ENCODE measurements around the gene SPACDR.
"Not testable (repeated sequence)": the region's sequence is repeated elsewhere in the genome, so short reads cannot be mapped to it uniquely, and the experiment has no call there.

Gene SPACDR

GRCh38 chr7:100465702-100466311, 1.7 kb upstream of the SPACDR start:
- peak; percentile 76 for DNase-seq (ENCODE audit: low spot score)

GRCh38 chr7:100465299-100465698, 1.2 kb upstream of the SPACDR start:
- peak; percentile 41 for DNase-seq (ENCODE audit: low spot score)

- no peak for DNase-seq (ENCODE audit: low spot score)
Observed at GRCh38 chr7:100464791-100465190, 731 bp upstream of the SPACDR start.

DNA sequence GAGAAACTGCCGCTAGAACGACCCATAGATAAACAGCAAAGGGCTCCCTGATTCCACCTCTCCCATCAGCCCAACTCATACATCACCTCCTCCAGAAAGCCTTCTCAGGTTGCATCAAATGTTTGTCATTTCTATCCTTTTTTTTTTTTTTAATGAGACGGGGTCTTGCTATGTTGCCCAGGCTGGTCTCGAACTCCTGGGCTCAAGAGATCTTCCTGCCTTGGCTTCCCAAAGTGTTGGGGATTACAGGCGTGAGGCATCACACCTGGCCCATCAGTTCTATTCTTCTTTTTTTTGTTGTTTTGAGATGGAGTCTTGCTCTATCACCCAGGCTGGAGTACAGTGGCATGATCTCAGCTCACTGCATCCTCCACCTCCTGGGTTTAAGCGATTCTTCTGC, 7.0 kb downstream of the SPACDR start:
- DNase-seq (ENCODE audit: low spot score) = no peak

DNA sequence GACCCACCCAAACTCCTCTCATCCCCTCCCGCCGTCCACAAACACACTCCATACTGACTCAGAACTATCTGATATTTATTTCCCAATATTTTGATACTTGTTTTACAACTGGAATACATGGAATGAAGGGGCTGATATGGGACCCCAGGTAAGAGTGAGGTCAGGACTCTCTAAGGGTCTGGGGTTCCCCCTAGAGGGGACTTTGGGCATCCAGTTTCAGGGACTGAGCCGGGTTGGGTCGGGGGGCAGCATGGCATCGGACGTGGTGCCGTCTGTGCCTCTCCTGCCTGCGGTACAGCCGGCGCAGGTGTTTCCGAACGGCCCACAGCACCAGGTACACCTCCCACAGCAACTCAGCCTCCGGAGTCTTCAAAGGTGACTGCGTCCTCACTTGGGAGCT, 7.5 kb downstream of the SPACDR start:
- DNase-seq (ENCODE audit: low spot score) = no peak

DNA sequence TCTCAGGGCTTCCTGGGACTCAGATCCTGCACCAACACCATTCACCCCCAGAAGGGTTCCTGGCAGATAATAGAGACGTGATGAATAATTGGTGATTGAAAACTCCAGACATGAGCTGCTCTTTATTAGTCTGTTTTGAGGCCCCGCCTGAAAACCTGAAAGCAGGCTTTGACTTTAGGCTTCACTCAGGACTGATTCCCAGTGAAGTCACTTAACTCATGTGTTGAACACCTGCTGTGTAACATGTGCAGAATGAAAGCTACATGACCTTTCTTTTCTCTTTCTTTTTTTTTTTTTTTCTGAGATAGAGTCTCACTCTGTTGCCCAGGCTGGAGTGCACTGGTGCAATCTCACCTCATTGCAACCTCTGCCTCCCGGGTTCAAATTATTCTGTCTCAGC, 8.9 kb downstream of the SPACDR start:
- no peak for DNase-seq (ENCODE audit: low spot score)

DNA sequence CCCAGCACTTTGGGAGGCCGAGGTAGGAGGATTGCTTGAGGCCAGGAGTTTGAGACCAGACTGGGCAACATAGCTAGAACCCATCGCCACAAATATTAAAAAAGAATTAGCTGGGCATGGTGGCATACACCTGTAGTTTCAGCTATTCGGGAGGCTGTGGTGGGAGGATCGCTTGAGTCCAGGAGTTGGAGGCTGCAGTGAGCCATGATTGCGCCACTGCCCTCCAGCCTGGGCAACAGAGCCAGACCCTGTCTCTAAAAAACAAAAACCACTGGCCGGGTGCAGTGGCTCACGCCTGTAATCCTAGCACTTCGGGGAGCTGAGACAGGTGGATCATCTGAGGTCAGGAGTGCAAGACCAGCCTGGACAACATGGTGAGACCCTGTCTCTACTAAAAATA, 10.2 kb downstream of the SPACDR start:
- not testable (repeated sequence) for DNase-seq (ENCODE audit: low spot score)

GRCh38 chr7:100452513-100452912, 11.5 kb downstream of the SPACDR start:
- DNase-seq (ENCODE audit: low spot score) = no peak

DNA sequence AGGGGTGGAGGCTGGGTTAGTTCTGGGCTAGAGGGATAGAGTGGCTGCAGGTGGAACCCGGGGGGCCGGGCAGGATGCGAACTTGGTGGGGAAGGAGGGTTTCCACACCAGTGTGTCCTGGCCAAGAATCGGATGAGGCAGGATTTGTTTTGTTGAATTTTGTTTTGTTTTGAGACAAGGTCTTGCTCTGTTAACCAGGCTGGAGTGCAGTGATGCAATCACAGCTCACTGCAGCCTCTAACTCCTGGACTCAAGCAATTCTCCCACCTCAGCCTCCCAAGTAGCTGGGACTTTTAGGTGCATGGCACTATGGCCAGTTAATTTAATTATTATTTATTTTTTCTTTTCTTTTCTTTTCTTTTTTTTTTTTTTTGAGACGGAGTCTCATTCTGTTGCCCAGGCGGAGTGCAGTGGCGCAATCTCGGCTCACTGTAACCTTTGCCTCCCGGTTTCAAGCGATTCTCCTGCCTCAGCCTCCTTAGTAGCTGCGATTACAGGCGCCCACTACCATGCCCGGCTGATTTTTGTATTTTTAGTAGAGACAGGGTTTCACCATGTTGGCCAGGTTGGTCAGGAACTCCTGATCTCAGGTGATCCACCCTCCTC, 14.8 kb downstream of the SPACDR start:
- no peak for DNase-seq (ENCODE audit: low spot score)

DNA sequence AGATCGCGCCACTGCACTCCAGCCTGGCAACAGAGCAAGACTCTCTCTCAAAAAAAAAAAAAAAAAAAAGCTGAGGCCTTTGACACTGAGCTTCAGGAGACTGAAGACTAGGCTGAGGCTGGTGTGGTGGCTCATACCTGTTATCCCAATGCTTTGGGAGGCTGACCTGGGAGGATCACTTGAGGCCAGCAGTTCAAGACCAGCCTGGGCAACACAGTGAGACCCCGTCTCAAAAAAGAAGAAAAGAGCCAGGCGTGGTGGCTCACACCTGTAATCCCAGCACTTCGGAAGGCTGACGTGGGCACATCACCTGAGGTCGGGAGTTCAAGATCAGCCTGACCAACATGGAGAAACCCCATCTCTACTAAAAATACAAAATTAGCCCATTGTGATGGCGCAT, 16.7 kb downstream of the SPACDR start:
- DNase-seq (ENCODE audit: low spot score) = not testable (repeated sequence)

- no peak for DNase-seq (ENCODE audit: low spot score)
Observed at GRCh38 chr7:100446040-100446439, 18.0 kb downstream of the SPACDR start.

DNA sequence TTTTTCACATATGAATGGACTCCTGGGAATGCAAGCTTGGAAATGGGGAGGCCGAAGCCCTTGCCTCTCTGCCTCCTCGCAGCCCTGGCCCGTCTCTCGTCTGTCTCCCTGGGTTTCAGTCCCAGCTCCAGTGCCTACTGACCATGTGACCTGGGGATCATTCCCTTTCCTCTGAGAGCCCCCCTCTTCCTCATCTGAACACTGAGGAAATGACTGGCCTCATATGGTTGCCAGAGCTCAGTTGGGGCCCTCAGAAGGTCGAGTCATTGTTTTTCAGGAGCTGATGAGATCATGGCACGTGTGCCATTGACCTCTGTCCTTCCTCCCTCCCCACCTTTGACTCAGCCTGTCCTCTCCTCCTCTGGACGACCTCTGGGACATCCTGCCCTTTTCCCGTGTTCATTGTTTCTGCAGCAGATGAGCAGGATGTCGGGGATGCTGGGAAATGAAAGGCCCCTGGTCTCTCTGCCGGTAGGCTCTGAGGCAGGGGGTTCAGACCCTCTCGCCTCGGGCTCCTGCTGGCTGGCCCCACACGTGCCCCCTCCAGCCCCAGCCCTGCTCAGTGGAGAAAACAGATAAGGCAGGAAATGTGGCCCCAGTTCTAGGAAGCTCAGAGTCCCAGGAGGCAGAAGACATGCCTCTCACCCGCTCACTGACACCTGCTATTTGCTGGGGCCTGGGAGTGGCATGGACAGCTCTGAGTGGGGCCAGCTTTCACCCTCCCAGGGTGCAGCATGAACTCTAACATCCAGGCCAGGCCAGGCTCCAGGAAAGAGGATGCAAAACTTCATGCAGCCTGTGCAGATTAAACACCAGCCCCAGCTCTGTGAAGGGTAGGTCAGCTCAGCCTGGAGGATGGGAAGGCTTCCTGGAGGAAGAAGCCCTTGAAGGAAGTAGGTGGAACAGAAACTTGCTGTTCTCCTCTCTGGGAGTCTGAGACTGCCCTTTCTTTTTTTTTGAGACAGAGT, 19.5 kb downstream of the SPACDR start:
- peak; percentile 79 for DNase-seq (ENCODE audit: low spot score)

DNA sequence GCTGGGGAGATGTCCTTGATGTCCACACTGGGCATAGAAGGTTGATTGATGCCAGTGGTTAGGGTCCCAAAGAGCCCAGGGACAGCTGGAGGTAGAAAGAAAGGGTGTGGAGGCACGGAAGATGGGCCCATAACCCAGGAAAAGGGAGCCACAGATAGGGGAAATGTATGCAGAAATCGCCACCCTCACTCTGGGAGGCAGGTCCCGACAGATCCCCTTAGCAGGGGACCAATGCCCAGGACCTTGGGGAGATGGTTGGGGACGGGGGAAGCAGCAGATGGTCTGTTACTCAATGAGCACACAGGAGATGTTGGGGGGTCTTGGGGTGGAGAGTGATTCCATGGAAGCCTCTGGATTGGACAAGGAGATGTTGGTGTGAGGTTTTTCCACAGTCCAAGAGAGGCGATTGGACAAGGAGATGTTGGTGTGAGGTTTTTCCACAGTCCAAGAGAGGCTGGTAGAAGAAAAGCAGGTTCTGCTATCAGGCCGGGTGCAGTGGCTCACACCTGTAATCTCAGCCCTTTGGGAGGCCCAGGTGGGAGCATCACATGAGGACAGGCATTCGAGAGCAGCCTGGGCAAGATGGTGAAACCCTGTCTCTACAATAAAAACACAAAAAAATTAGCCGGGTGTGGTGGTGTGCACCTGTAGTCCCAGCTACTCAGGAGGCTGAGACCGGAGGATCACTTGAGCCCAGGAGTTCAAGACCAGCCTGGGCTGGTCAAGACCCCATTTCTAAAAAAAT, 20.8 kb downstream of the SPACDR start:
- DNase-seq (ENCODE audit: low spot score) = no peak

GRCh38 chr7:100441641-100442535, 22.2 kb downstream of the SPACDR start:
- no peak for DNase-seq (ENCODE audit: low spot score)

GRCh38 chr7:100439244-100439643, 24.8 kb downstream of the SPACDR start:
- not testable (repeated sequence) for DNase-seq (ENCODE audit: low spot score)

- not testable (repeated sequence) for DNase-seq (ENCODE audit: low spot score)
Observed at GRCh38 chr7:100438731-100439130, 25.3 kb downstream of the SPACDR start.

DNA sequence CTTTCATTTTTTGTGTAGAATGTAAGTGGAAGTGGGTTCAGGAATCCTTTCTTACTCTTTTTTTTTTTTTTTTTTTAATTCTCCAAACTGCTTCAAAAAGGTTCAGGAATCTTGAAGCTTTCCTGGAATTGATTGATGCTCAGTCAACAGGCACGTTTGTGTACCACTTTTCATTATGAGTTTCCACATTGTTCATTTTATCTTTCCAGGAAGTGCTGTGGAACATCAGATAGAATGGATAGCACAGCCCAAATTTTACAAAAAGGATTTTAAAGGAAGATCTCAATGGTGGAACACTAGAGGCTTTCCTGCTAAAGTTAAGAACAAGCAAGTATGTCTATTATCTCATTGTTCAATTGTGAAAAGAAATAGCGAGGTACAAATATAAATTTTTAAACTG, 25.9 kb downstream of the SPACDR start:
- DNase-seq (ENCODE audit: low spot score) = no peak

- DNase-seq (ENCODE audit: low spot score) = no peak
Observed at GRCh38 chr7:100437150-100438100, 26.6 kb downstream of the SPACDR start.

- peak; percentile 46 for DNase-seq (ENCODE audit: low spot score)
Observed at GRCh38 chr7:100435401-100436304, 28.4 kb downstream of the SPACDR start.
